Measurements from ENCODE around the gene CCDC141.
A peak's percentile ranks its signal among the peaks of the same experiment; 100 is the strongest.

CCDC141 gene

GRCh38 chr2:178824181-178824580, 225.8 kb downstream of the CCDC141 start:
- TF ChIP-seq POLR2A (IDR thresholded peaks at IDR 0.05; ENCODE audit: low read length) (no peak), GATA1 (IDR thresholded peaks at IDR 0.05; ENCODE audit: low read depth, low read length) (no peak)
- no peak for DNase-seq

GRCh38 chr2:178819992-178820391, 229.9 kb downstream of the CCDC141 start:
- no peak for DNase-seq

DNA sequence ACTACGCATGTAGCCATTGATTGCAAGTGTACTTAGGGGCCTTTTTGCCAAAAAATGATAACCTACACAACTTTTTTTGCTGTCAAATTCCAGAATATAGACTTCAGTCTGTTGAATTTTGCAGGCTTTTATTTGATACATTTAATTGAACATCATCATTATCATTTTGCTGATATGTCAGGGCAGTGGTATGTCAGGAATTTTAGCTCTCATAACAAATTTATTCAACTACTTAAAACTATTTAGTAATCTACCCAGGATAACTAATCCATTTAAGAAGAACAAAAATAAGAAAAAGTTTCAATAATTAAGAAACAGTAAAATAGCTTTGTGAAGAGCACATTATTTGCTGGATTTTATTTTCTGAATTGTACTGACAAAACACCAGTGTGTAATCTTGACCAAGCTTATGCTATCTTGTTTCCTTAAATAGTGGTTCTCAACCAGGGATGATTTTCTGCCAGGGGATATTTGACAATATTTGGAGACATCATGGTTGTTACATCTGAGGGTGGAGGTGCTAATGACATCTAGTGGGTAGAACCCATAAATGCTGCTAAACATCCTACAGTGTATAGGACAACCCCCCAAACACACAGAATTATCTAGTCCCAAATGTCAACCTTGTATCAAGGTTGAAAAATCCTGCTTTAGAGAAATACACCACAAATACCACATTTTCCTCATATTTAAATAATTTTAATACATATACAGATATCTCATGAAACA, 230.6 kb downstream of the CCDC141 start:
- TF ChIP-seq POLR2A (IDR thresholded peaks at IDR 0.05; ENCODE audit: low read length): no peak
- TF ChIP-seq GATA1 (IDR thresholded peaks at IDR 0.05; ENCODE audit: low read depth, low read length): no peak
- DNase-seq: no peak

More at GRCh38 chr2:178819992-178820391, 229.9 kb downstream of the CCDC141 start:
- TF ChIP-seq GATA1 (IDR thresholded peaks at IDR 0.05; ENCODE audit: low read depth, low read length): no peak
- TF ChIP-seq POLR2A (IDR thresholded peaks at IDR 0.05; ENCODE audit: low read length): no peak

GRCh38 chr2:178811901-178812300, 238.0 kb downstream of the CCDC141 start:
- no peak for TF ChIP-seq GATA1 (IDR thresholded peaks at IDR 0.05; ENCODE audit: low read depth, low read length)
- no peak for TF ChIP-seq POLR2A (IDR thresholded peaks at IDR 0.05; ENCODE audit: low read length)
- no peak for DNase-seq

- TF ChIP-seq POLR2A (IDR thresholded peaks at IDR 0.05; ENCODE audit: low read length) (no peak), GATA1 (IDR thresholded peaks at IDR 0.05; ENCODE audit: low read depth, low read length) (no peak)
- no peak for DNase-seq
Measured at GRCh38 chr2:178811045-178811444, 238.9 kb downstream of the CCDC141 start.

DNA sequence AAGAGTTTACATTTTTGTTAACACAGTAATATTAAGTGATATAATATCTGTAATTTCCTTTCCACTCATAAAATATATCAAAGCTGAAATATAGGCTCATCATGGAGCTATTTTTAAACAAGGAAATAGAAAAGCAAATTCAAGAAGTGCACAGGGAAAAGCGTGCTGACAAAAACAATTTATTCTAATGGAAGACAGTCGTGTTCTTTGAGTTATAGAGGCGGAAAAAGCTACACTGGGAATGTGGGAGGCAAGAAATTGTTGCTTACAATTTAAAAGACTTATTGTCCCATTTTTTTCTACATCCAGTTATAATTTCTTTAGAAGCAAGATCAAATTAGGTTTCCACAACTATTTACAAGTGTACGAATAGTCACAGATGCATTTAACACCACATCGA, 239.5 kb downstream of the CCDC141 start:
- no peak for DNase-seq
- no peak for TF ChIP-seq GATA1 (IDR thresholded peaks at IDR 0.05; ENCODE audit: low read depth, low read length)
- no peak for TF ChIP-seq POLR2A (IDR thresholded peaks at IDR 0.05; ENCODE audit: low read length)

- no peak for TF ChIP-seq POLR2A (IDR thresholded peaks at IDR 0.05; ENCODE audit: low read length)
- no peak for TF ChIP-seq GATA1 (IDR thresholded peaks at IDR 0.05; ENCODE audit: low read depth, low read length)
- DNase-seq: no peak
Measured at GRCh38 chr2:178807227-178808008, 242.5 kb downstream of the CCDC141 start, which contains the start of gene TTN. Gene TTN, minus strand, starts transcription at chr2:178807423. Its CDS starts 2,781 bp downstream, at chr2:178804642.

DNA sequence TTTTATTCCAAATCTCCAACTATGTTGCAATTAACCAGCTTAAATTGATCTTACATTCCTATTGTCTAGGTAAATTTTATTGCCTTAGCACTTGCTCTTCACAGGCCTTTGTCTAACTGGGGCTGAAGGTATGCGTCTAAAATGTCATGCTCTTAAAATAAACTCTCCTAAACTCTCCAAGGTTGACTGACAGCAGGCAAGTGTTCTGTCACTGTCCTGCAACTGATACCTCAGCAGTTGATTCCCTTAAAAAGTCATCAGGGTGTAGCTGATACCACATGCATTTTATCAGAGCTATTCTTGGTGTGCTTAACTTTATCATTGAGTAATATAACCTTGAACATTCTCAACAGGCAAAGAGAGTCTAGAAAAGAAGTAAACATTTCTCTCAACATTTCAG, 243.4 kb downstream of the CCDC141 start:
- no peak for TF ChIP-seq POLR2A (IDR thresholded peaks at IDR 0.05; ENCODE audit: low read length)
- TF ChIP-seq GATA1 (IDR thresholded peaks at IDR 0.05; ENCODE audit: low read depth, low read length): no peak
- no peak for DNase-seq

DNA sequence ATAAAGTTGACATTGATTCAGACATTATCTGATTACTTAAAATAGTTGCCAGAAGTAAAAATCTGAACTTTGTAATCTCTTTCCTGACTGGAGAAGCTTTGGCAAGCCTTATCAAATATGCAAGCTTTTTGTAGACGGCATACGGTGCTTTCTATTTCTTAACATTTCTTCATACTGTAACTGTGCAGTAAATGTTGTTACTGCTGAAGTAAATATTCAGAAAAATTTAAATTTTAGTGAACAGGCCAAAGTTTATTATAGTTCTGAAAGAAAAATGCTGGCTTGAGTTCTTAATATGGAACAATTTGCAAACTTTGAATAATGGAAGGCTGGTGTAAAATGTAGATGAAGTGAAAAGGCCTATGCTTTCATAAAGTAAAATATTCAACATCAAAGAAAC, 244.5 kb downstream of the CCDC141 start:
- no peak for DNase-seq
- no peak for TF ChIP-seq POLR2A (IDR thresholded peaks at IDR 0.05; ENCODE audit: low read length)
- TF ChIP-seq GATA1 (IDR thresholded peaks at IDR 0.05; ENCODE audit: low read depth, low read length): no peak

- peak in 1 of 2 experiments; percentile 12 for DNase-seq
- TF ChIP-seq GATA1 (IDR thresholded peaks at IDR 0.05; ENCODE audit: low read depth, low read length): no peak
- no peak for TF ChIP-seq POLR2A (IDR thresholded peaks at IDR 0.05; ENCODE audit: low read length)
Measured at GRCh38 chr2:178804791-178805190, 245.1 kb downstream of the CCDC141 start.

GRCh38 chr2:178800510-178800909, 249.4 kb downstream of the CCDC141 start:
- DNase-seq: no peak

DNA sequence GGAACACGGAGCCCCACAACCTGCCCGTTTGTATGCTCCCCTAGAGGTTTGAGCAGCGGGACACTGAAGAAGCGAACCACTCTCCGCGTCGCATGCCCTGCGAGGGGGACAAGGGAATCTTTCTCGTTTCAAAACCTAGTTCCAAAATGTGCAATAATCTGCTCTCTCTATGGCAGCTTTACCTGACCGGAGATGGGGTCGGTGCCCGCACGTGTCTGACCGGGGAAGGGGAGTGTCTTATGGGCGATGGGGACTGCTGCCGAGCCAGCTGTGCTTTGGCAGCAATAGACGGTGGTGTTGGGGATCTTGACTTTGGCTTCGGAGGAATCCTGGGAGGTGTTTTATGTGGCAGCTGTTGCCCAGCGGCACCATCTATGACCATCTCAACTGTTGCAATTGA, 250.6 kb downstream of the CCDC141 start:
- no peak for DNase-seq
- TF ChIP-seq GATA1 (IDR thresholded peaks at IDR 0.05; ENCODE audit: low read depth, low read length) (no peak), POLR2A (IDR thresholded peaks at IDR 0.05; ENCODE audit: low read length) (no peak)

More at GRCh38 chr2:178800510-178800909, 249.4 kb downstream of the CCDC141 start:
- TF ChIP-seq GATA1 (IDR thresholded peaks at IDR 0.05; ENCODE audit: low read depth, low read length): no peak
- no peak for TF ChIP-seq POLR2A (IDR thresholded peaks at IDR 0.05; ENCODE audit: low read length)

DNA sequence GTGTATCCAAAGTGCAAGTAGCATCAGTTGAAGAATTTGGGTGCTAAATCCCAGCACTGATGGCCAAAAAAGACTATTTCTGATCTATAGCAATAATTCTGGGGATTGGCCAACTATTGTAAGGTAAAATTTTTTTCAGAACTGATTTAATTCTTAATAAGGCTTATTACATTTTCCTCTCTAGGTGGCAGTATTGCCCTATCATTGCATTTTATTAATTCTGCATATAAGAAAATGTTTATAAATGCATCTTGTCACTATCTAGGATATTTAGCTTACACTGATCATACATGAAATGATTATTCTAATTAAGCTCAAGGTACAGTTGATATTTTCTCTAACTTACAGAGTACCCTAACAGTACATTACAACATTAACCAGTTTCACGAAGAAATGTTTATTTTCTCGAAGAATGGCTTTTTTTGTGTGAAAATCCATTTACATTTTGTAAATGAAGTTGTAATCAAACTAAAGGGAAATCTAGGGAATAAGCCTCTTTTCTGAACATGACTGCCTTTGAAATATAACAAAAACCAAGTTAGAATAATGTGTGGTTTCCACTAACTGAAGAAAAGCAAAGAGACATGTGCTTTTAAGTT, 253.8 kb downstream of the CCDC141 start:
- peak; percentile 18 to 42 for DNase-seq
- TF ChIP-seq GATA1 (IDR thresholded peaks at IDR 0.05; ENCODE audit: low read depth, low read length) (no peak), POLR2A (IDR thresholded peaks at IDR 0.05; ENCODE audit: low read length) (no peak)

DNA sequence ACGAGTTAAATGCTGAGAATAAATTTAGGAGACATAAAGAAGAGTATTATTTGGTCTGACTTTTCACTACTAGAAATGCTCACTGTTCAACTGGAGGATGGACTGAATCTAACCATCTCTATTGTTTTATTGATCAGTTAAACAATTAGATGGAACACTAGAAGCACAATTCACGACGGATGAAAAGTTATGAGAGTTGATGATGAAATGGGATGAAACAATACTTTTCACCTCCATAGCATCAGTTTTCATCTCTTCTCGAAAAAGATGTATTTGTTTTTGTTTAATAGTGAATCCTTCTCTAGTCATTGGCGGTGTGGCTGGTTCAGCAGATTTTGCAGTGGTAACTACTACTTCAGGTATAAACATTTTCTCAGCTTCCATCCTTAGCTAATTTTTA, 262.0 kb downstream of the CCDC141 start:
- no peak for DNase-seq
- TF ChIP-seq GATA1 (IDR thresholded peaks at IDR 0.05; ENCODE audit: low read depth, low read length): no peak
- no peak for TF ChIP-seq POLR2A (IDR thresholded peaks at IDR 0.05; ENCODE audit: low read length)

Data from erythroblast (primary cell).